Mucosa of descending colon (tissue), 3 donors: ENCODE data around the gene TLR10. TPM values are rescaled to one million over a fixed set of nuclear protein-coding genes. Genes with fewer than 3 reads are reported as not detected.

Experiments
- ATAC-seq: fragments of 200-7000 bp; cut with Tn5 transposase; one replicate; pipeline ENCODE4 v1.9.1; 2020; ENCODE audit warnings: mild to moderate bottlenecking, moderate library complexity
- DNase-seq, 3 donors: peaks; one replicate each; pipeline ENCODE4 v3.0.0-alpha.2; 2020
- H3K36me3 ChIP-seq: fragments of 200-600 bp; one replicate; pipeline ENCODE4 v1.8.0; 2021; ENCODE audit warnings: low read depth, mild to moderate bottlenecking
- H3K4me1 ChIP-seq: fragments of 200-600 bp; one replicate; pipeline ENCODE4 v1.8.0; 2021; ENCODE audit warnings: low read depth, mild to moderate bottlenecking
- H3K4me3 ChIP-seq: fragments of 200-600 bp; one replicate; pipeline ENCODE4 v1.8.0; 2021; ENCODE audit warnings: mild to moderate bottlenecking
- H3K9me3 ChIP-seq: fragments of 200-600 bp; one replicate; pipeline ENCODE4 v1.8.0; 2021; ENCODE audit warnings: mild to moderate bottlenecking
- CTCF ChIP-seq: fragments of 200-600 bp; IDR thresholded peaks from one replicate; pipeline ENCODE4 v1.8.0; 2022; ENCODE audit warnings: antibody characterized with exemption, mild to moderate bottlenecking
- intact Hi-C, 2 donors: fragments of 100-400 bp; cut with DNase I in 1 of 2; cut with micrococcal nuclease in 1 of 2; formaldehyde crosslinking; loops; one replicate each; pipeline versions ENCODE4 v1.11.0 to v1.11.1; 2022; cut with DNase I, micrococcal nuclease
- total RNA-seq, 3 donors: library from RNA; stranded (reverse); fragmentation: NEBNext Ultra II Directional in 2 of 3; extraction: Animal tissue kit (Norgen Biotek cat#: 25700) in 2 of 3; gene quantifications; one replicate each; pipeline versions ENCODE4 v1.2.1 to v1.2.4, GENCODE V29; 2021 to 2023
- donor health status: DM: no; HTN: no; CAD: no; lungs with moderate emphysema.
- donor health status: DM: no; HTN: no; CAD: no.
- donor health status: DM: no; HTN: yes; CAD: no.

Gene TLR10
- total RNA-seq, 3 donors from 2014 or later: 0.17 to 0.46 (median 0.25) TPM

GRCh38 chr4:38759113-38759789 lies 23.5 kb downstream of the TLR10 start:
- H3K9me3 ChIP-seq: no peaks in the 10 kb centered on the region
- intact Hi-C loops: loop anchor here in 1 of 2 donors (5.0 kb wide), 1 partner anchor 98 kb away; the partner anchor contains the start of gene TLR6
- ATAC-seq (peak; percentile 64), DNase-seq (peak in 2 of 3 donors; percentile 52 to 65)
- no peak overlapping the region for H3K4me3 ChIP-seq
- no peaks in the 10 kb centered on the region for H3K36me3 ChIP-seq
- H3K4me1 ChIP-seq: peaks cover 2% of the 10 kb centered on the region
- TF ChIP-seq CTCF: peak; percentile 32

- DNase-seq: peak in 1 of 3 donors; percentile 59
- intact Hi-C loops: loop anchor here in 1 of 2 donors (5.0 kb wide), 1 partner anchor 99 kb away; the partner anchor contains the start of gene TLR6
- peak; percentile 46 for ATAC-seq
These were observed 24.7 kb downstream of the TLR10 start for GRCh38 chr4:38757945-38758600.

GRCh38 chr4:38752941-38753806 lies 29.6 kb downstream of the TLR10 start:
- Histone ChIP-seq H3K4me1 (no peaks in the 10 kb centered on the region), H3K36me3 (no peaks in the 10 kb centered on the region), H3K4me3 (no peak overlapping the region), H3K9me3 (no peaks in the 10 kb centered on the region)
- intact Hi-C loops: no loop called here
- no peak for TF ChIP-seq CTCF
- peak; percentile 65 for ATAC-seq
- DNase-seq: peak; percentile 48 to 70 (median 51)

More at GRCh38 chr4:38757945-38758600, 24.7 kb downstream of the TLR10 start:
- Histone ChIP-seq H3K9me3 (no peaks in the 10 kb centered on the region), H3K4me3 (no peak overlapping the region), H3K36me3 (no peaks in the 10 kb centered on the region), H3K4me1 (peaks cover 2% of the 10 kb centered on the region)
- peak; percentile 9 for TF ChIP-seq CTCF

- ATAC-seq: peak; percentile 45
- TF ChIP-seq CTCF: no peak
- no peak for DNase-seq
- Histone ChIP-seq H3K4me1 (no peaks in the 10 kb centered on the region), H3K36me3 (no peaks in the 10 kb centered on the region), H3K4me3 (no peak overlapping the region), H3K9me3 (peaks cover 4% of the 10 kb centered on the region)
- intact Hi-C loops: no loop called here
These were observed 30.3 kb downstream of the TLR10 start for GRCh38 chr4:38752372-38752940.

GRCh38 chr4:38751341-38752010 lies 31.3 kb downstream of the TLR10 start:
- DNase-seq: no peak
- no peak for TF ChIP-seq CTCF
- Histone ChIP-seq H3K36me3 (no peaks in the 10 kb centered on the region), H3K9me3 (peaks cover 7% of the 10 kb centered on the region), H3K4me3 (no peak overlapping the region), H3K4me1 (no peaks in the 10 kb centered on the region)
- ATAC-seq: no peak
- intact Hi-C loops: no loop called here
